Tibial artery (tissue), 4 donors: ENCODE measurements around the gene ZCCHC18.

Experiments used
- DNase-seq, 2 donors: peaks; one replicate each; pipeline ENCODE4 v3.0.0-alpha.2; 2019
- H3K27ac ChIP-seq, 2 donors: fragments of 200-600 bp; sonication (generic) in 1 of 2; 1 replicate in 1 of 2; 2 replicates in 1 of 2; pipeline ENCODE4 v1.5.1; 2018 to 2019; ENCODE audit warnings: mild to moderate bottlenecking in 1 of 2
- H3K27me3 ChIP-seq, 2 donors: fragments of 200-600 bp; sonication (generic) in 1 of 2; one replicate each; pipeline versions ENCODE4 v1.5.1 to v1.6.0; 2016 to 2019
- H3K36me3 ChIP-seq, 3 donors: fragments of 200-600 bp; sonication (generic) in 2 of 3; one replicate each; pipeline ENCODE4 v1.5.1; 2016 to 2019; ENCODE audit warnings: mild to moderate bottlenecking in 2 of 3
- H3K4me1 ChIP-seq, 4 donors: fragments of 200-600 bp; sonication (generic) in 2 of 4; 1 replicate in 3 of 4; 2 replicates in 1 of 4; pipeline ENCODE4 v1.5.1; 2016 to 2019
- H3K4me3 ChIP-seq, 2 donors: fragments of 200-600 bp; sonication (generic) in 1 of 2; 1 replicate in 1 of 2; 2 replicates in 1 of 2; pipeline ENCODE4 v1.5.1; 2018 to 2019; ENCODE audit warnings: mild to moderate bottlenecking in 2 of 2
- H3K9me3 ChIP-seq, 3 donors: fragments of 200-600 bp; sonication (generic) in 1 of 3; one replicate each; pipeline ENCODE4 v1.5.1; 2016 to 2019
- CTCF ChIP-seq, 2 experiments: fragments of 200-600 bp in 1 of 2; fragments of 450-650 bp in 1 of 2; IDR thresholded peaks; one replicate each; pipeline ENCODE4 v1.5.1; 2017 to 2019; ENCODE audit warnings: antibody characterized with exemption in 2 of 2, mild to moderate bottlenecking in 1 of 2, moderate library complexity in 1 of 2
- intact Hi-C: fragments of 100-400 bp; cut with DNase I; formaldehyde crosslinking; loops from one replicate; pipeline ENCODE4 v1.15.0; 2023; ENCODE audit warnings: low total_unique reads

The ZCCHC18 gene

GRCh38 chrX:104137496-104137895, 25.2 kb downstream of the ZCCHC18 start:
- Histone ChIP-seq H3K9me3 (no peaks in the 10 kb centered on the region), H3K4me1 (peaks cover 0 to 14% (median 0%) of the 10 kb centered on the region in 4 donors), H3K27me3 (no peaks in the 10 kb centered on the region), H3K36me3 (no peaks in the 10 kb centered on the region), H3K27ac (no peak overlapping the region), H3K4me3 (no peak overlapping the region)
- no peak for DNase-seq
- intact Hi-C loops = no loop called here
- TF ChIP-seq CTCF (IDR thresholded peaks at IDR 0.05) = no peak

GRCh38 chrX:104141087-104141760, 28.9 kb downstream of the ZCCHC18 start:
- intact Hi-C loops = no loop called here
- H3K9me3 ChIP-seq = no peaks in the 10 kb centered on the region
- no peak overlapping the region for H3K4me3 ChIP-seq
- no peak for TF ChIP-seq CTCF (IDR thresholded peaks at IDR 0.05)
- no peaks in the 10 kb centered on the region for H3K4me1 ChIP-seq
- DNase-seq = no peak
- H3K27me3 ChIP-seq = no peaks in the 10 kb centered on the region
- H3K36me3 ChIP-seq = no peaks in the 10 kb centered on the region
- no peak overlapping the region for H3K27ac ChIP-seq

- Histone ChIP-seq H3K36me3 (no peaks in the 10 kb centered on the region), H3K4me3 (no peak overlapping the region), H3K27me3 (no peaks in the 10 kb centered on the region), H3K27ac (no peak overlapping the region), H3K4me1 (peaks cover 0 to 8% (median 5%) of the 10 kb centered on the region in 4 donors), H3K9me3 (no peaks in the 10 kb centered on the region)
- no peak for DNase-seq
- intact Hi-C loops = no loop called here
- no peak for TF ChIP-seq CTCF (IDR thresholded peaks at IDR 0.05)
Observed at GRCh38 chrX:104151037-104151436, 38.7 kb downstream of the ZCCHC18 start.

GRCh38 chrX:104156630-104157529, 44.6 kb downstream of the ZCCHC18 start, which contains the start of gene SLC25A53:
SLC25A53 (minus strand) TSS chrX:104157009; CDS start chrX:104105257, 51,752 bp downstream.
- intact Hi-C loops = no loop called here
- DNase-seq = peak; percentile 68 to 89
- TF ChIP-seq CTCF (IDR thresholded peaks at IDR 0.05) = no peak
- peak within 1 kb of the TSS; percentile 59 to 63 for H3K4me3 ChIP-seq
- H3K27ac ChIP-seq = peak within 1 kb of the TSS; percentile 82 to 86
- no peaks in the 10 kb centered on the region for H3K36me3 ChIP-seq
- no peaks in the 10 kb centered on the region for H3K9me3 ChIP-seq
- H3K27me3 ChIP-seq = no peaks in the 10 kb centered on the region
- peaks cover 0 to 14% (median 5%) of the 10 kb centered on the region in 4 donors for H3K4me1 ChIP-seq
